CD4-positive, alpha-beta T cell treated with Interleukin-6 for 4 hours (primary cell): ENCODE measurements around the gene SLC5A12.

ENCODE experiments used
- DNase-seq: peaks from one replicate; pipeline ENCODE4 v3.0.0-alpha.2; 2020; ENCODE audit warnings: mixed read lengths

SLC5A12 gene, protein sequence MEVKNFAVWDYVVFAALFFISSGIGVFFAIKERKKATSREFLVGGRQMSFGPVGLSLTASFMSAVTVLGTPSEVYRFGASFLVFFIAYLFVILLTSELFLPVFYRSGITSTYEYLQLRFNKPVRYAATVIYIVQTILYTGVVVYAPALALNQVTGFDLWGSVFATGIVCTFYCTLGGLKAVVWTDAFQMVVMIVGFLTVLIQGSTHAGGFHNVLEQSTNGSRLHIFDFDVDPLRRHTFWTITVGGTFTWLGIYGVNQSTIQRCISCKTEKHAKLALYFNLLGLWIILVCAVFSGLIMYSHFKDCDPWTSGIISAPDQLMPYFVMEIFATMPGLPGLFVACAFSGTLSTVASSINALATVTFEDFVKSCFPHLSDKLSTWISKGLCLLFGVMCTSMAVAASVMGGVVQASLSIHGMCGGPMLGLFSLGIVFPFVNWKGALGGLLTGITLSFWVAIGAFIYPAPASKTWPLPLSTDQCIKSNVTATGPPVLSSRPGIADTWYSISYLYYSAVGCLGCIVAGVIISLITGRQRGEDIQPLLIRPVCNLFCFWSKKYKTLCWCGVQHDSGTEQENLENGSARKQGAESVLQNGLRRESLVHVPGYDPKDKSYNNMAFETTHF

DNA sequence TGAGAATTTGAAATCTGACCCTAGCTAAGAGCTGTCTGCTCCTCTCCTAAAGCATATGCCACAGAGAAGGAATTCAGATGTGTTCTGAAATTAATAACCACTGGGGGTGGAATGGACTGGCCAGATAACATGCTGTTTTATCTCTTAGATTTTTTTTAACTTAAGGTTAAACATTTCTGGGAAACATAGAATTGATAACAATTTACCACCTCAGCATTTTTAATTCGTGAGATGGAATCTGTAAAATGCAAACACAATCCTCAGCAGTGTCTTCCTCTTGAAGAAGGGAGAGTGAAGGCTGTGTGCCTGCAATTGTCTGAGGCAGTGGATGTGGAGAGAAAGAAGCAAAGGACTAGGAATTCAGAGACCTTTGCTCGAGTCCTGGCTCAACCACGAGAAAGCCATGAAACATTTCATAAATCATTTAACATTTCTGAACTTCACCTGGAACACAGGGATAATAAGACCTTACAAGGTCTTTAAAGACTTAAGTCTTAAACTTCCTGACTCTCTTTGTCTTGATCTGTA is at the start of gene SLC5A12:
TSS of gene SLC5A12 (minus strand) at position 113 of the 528 bp plus-strand sequence. CDS start 346 bp downstream, outside the sequence.
- no peak for DNase-seq

DNA sequence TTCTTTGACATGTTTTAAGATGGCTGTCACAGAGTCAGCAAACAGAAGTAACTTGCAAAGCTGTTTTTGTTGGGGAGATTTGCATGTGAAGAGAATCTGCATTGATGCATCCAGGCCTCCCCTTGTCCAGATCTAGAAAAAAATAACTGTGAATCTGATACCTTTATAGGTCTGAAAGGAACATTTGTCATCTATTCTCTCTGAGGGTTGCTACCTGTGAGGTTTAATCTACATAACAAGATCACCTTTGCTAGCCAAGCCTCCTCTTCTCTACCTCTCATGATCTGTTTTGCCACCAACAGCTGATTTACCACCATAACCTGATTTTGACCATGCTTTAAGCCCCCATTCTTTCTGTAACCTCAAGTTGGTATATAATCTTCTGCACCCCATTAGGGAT is 47.2 kb upstream of the SLC5A12 start:
- DNase-seq = no peak

DNA sequence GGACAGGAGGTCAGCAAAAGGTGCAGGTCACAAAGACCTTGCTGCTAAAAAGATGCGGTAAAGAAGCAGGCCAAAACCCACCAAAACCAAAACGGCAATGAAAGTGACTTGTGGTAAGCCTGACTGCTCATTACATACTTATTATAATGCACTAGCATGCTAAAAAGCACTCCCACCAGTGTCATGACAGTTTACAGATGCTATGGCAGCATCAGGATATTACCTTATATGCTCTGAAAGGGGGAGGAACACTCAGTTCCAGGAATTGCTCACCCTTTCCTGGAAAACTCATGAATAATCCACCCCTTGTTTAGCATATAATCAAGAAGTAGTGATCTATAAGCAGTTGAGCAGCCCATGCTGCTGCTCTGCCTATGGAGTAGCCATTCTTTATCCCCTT is 45.2 kb upstream of the SLC5A12 start:
- no peak for DNase-seq

DNA sequence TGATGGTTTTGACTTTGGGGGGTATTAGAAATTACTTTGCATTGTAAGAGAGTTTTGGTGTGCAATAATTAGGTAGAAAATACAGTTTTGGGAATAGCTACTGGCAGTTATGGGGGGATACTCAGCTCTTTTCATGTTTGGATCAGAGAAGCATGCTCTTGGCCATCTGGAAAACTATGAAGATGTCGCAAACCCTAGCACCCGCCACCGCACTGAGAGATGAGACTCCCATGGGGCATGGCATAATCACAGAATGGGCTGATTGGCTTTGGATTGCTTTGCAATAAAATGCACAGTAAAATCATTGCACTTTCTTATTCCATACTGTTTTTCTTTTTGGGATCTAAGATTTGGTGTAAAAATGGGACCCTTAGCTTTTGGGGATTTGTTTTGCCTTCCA is 43.5 kb upstream of the SLC5A12 start:
- no peak for DNase-seq

DNA sequence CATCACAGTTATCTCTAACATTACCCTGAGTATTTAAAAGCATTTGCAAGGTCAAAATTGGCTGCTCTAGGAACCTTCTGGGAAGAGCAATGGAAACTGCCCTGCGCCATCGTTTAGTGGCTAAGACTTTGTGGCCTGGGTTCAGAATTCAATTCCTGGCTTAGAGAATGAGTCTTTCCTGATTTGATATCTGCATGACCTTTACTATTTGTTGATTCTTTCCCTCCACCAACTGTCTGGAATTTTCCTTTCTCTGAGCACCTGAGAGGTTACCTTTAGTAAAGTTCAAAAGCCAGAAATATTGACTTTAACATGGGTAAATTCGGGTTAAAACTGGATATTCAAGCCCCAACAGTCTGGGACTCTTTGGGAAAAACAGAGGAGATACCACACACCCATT is 43.0 kb upstream of the SLC5A12 start:
- DNase-seq = no peak

DNA sequence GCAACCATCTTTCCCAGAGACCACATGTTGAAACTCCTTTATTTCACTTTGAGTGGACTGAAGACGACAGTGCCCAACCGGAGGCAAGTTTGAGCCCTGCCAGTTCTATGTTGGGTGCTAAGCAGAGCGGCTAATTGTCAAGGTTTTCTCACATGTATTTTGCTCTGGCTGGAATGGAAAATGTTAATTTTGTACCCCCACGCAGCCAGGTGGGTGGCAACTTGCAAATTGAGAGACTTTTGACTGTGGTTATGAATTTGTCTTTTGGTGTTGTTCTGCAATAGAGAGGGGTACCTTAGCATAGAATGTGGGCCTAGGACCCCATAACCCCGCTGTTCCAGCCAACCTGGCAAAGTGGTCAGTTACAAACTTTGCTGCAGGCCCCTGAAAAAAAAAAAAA is 42.5 kb upstream of the SLC5A12 start:
- no peak for DNase-seq

DNA sequence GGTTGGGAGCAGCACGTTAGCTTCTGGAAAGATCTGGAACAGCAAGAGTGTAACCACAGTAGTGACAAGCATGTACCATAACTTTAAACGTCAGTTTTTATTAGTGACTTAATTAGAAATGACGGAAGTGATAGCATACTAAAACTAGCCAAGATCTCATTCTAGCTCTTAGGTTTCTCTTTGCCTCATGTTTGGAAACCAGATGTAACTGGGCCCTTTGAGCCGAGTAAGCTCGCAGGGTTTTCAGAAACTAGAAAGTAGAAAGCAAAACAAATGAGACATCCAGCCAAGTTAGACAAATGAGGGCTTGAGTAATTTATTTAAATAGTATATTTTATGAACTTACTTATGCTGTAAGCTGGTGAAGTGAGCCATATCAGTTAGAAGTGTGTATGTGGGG is 40.2 kb upstream of the SLC5A12 start:
- no peak for DNase-seq

DNA sequence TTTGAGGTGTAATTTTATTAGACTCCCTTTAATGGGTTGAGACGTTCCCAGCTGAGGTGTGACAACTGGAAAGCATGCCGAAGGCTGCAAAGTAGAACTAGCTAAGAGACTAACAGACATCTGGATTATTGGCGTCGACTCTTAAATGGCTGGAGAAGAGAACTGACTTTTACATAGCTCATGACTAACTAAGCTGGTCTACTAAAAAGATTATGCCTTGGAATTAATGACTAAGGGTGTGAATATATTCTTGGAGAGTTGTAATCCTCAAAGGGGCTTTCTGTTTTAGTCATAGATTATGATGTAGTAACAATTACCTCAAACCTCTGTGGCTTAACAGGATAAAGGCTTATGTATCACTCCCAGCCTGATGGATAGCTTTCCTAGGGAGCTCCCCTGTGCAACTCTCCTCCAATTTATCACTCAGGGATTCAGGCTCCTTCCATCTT is 39.5 kb upstream of the SLC5A12 start:
- DNase-seq = no peak

DNA sequence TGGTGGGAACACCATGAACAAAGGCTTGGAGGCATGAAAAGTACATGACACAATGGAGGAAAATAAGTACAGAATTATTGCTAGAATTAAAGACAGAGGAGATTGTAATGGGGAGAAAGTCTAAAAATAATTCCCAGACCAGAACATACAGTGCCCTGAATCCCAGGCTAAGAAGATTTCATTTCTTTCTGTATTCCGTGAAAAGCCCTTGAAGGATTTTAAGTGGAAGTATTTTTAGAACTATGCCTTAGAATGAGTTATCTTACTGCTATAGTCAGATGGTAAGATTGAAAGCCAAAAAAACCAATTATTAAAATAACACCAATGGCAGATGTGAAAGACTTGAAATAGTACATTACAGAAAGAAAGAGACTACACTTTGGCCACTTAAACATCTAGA is 36.1 kb upstream of the SLC5A12 start:
- no peak for DNase-seq

DNA sequence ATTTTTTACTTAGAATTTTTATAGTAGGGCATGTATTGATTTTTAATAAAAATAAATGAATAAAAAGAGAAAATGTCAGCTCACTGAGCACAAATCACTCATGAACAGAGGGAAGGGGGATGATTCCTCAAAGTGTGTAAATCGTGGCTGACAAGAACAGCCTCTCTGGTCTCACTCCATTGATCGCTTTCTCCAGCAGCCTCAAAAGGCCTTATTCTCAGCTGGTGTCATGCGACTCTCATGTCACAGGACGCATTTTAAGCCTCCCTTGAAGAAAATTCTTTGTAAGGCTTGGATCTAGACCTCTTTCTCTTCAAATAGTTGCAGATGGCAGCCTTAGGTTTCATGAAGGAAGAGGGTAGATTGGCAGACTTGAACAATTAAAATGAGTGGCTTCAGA is 33.9 kb upstream of the SLC5A12 start:
- DNase-seq = no peak

DNA sequence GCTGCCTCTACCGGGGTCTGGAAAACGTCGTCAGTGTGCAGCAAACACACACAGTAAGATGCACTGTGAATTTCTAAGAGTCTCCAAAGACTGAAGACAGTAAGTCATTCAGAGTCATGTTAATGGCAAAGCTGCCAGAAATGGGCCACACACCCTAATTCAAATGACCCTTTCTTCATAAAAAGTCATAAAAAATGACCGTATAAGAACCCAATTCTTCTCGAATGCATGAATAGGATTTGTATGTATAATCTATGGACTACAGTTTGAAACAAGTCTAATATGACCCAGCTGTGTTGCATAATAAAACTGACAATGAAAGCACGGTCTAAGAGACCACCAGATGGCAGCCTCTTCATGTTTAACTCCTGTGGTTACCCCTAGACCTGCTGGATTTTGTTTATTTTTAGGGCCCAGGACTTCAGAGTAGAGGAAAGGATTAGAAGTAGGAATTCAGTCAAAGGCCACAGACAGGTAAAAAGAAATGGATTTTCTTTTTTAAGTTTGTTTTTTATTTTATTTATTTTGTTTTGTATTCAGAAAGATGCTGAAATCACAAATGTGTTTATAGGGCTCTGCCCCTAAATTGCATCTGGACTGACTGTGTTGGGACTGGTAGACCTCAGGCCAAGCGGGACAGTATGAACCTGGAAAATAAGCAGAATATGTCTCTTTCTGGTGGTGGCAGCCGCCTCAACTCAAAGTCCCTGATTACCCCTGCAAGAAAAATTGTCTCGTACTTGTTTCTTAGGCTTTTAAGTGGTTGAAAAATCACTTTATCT is 32.1 kb upstream of the SLC5A12 start:
- no peak for DNase-seq

DNA sequence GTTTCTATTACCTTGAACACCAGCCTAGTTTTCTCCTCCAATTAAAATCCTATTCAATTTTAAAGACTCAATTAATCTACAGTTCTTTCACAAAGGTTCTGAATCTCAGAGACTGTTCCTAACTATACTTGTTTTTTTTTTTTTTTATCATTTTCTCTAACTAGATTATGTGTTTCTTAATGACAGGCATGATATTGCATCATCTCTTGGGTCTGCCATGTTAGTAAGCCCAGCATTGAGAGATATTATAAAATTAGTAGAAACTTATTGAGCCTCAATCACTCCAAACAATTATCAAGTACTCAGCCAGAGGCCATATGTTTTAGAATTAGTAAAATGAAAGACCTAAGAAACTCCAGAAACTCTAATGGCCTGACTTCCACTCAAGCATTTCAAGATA is 28.1 kb upstream of the SLC5A12 start:
- DNase-seq = no peak

DNA sequence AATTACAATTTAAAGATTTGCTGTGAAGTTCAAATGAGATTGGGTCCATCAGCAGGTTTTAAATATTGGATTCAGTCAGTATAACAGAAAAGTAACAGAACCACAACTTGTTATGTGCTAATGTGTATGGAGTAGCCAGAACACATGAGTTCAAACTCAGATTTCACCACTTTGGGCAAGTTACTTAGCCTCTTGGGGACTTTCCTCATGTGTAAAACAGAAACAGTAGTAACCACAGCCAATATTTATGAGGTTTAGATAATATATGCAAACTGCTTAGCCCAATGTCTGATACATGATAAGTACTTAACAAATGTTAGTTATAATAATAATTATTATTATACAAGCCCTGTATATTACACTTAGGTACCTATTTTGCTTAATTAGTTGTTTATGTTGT is 21.8 kb upstream of the SLC5A12 start:
- DNase-seq = no peak

DNA sequence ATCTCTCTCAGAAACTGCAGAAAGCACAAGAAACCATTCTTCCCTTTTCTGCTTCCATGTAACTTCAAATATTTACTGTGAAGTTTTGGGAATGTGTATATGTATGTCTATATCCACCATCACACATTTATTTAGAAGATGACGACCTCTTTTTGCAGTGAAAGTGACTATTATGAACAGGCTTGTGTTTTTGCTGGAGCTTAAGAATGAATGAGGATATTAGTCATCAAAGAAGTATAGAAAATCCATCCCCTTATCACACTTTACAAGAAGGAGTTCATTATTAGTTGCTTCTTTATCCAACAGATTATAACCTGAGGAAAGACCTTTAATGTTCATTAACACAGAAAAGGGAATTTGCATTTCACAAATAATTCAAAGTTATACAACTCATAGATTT is 21.1 kb upstream of the SLC5A12 start:
- DNase-seq = no peak

DNA sequence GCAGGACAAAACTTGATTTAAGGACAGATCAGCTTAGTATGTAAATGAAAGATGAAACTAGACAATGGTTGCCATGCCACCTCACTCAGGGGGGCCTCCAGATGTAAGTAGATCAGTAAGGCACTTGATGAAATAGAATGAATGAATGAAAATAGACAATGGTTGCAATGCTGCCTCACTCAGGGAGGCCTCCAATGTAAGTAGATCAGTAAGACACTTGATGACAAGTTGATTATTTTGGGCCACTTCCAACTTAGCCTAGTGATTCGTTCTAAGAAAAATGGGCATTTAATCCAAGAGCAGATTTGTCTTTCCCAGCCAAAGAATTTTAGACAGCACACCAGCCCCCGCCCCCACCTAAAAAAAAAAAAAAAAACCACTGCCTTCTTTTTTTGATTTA is 19.2 kb upstream of the SLC5A12 start:
- DNase-seq = no peak

DNA sequence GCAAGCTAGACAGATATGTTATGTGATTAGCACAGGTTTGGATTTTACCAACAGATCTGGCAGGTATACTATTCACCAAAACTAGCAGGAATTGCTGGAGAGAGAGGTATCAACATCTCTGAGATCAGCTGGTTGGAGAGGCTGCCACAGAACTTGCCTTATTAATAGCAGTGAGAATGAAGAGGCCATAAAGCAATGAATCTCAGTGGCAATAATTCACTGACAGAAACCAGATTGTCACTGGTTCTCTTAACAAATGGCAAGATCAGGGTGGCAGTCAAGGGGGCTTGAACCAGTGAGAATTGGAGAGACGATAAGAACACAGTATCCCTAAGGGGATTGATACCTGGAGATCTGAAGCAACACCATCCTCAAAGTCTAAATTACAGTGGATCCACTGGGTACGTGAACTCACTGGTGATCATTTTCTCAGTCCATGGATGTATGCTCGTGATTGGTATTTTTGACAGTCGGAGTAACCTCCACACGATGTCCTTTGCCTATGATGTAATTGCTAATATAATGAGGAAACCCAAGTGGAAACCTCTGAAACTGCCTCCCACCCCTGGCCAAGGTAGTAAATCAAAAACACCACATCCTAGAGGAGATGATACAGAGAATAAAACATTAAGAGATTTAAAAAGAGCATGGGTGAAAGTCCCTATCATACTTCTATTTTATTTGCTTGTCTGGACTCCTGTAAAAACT is 17.7 kb upstream of the SLC5A12 start:
- DNase-seq = no peak

DNA sequence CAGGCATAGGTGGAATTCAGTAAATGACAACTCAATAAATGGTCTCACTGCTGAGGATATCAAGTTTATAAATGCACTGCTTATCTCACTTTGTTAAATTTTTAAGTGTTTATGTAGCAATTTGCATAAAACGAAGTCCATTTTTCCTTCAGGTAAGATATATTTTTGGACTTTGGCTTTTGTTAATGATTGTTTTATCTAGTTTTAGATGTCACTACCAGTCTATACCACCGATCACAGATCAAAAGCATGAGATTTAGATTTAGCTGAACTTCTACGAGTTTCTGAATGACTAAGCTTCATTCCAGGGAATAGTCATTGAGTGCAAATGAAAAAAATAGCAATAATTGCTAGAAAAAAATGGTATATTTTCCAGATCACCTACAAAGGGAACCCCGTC is 12.8 kb upstream of the SLC5A12 start:
- no peak for DNase-seq

DNA sequence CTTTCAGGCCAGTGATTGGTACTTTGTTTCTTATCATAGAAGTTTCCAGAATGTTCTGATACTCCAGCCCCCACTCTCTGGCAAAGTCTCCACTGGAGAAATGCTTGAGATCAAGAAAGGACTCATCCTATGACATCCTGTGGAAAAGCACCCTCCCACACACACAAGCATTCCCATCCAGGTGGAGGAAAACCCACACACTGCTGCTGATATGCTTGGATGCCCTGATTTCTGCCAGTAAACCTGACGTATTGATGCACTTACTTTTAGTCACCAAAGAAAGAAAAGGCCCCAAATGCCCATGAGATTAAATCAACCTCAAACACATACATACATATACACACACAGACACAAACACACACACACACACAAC is 9.2 kb upstream of the SLC5A12 start:
- no peak for DNase-seq

DNA sequence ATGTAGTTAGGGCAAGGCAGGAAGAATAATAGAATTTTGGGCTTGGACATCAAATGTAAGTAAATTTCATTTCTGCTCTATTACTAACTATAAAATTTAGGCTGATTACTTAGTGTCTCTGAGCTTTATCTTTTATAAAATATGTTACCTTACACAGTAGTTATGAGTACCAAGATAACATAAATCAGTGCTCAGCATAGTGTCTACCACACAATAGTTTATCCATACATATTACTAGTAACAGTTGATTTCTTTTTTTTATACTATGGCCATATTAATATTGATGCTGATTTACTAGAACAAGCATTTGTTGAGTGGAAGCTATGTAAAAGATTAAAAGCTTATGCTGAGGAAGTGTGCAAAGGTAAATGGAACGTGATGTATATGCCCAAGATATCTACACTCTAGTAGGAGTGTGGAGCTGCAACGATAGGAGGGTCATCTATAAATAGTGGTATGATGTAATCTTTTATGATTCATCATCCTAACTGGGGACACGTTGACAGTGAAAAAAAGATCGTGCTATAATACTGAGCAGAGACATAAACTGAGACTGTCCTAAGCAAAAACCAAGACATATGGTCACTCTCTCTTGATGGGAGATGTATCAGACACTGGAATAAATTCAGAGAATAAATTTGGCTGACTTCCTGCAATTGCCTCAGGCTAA is 8.7 kb upstream of the SLC5A12 start:
- no peak for DNase-seq

DNA sequence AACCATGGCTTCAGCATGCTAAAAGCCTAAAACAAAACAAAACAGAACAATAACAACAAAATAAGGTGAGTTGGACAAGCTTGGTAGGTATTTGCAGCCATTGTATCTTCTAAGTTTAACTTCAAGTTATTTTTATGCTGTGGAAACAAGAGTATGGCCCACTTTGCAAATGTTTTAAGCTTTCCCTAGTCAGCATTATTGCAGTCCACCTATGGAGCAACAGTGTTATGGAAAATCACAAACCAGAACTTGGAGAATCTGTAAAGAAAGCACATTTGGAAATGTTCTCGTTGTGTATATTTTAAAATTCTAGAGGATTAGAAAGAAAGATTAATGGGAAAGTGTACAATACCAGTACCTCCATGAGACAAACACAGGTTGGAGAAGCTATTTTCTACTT is 7.4 kb upstream of the SLC5A12 start:
- DNase-seq = no peak

DNA sequence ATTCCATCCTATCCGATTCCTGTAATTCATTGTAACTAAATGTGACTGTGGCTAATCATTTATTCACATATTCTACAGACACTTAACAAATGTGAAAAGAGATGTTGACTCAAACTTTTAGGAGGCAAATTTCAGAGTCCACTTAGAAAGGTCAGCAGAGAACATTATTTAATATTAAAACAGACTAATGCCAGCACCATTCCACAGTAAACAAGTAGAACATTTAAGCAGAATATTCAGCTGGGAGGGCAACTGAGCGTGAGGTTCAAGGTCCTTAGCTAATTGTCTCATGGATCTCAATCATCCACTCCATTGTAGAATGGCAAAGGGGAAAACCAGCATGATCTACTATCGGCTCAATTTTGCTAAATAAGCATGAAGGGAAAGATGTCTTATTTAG is 5.1 kb upstream of the SLC5A12 start:
- DNase-seq = no peak

DNA sequence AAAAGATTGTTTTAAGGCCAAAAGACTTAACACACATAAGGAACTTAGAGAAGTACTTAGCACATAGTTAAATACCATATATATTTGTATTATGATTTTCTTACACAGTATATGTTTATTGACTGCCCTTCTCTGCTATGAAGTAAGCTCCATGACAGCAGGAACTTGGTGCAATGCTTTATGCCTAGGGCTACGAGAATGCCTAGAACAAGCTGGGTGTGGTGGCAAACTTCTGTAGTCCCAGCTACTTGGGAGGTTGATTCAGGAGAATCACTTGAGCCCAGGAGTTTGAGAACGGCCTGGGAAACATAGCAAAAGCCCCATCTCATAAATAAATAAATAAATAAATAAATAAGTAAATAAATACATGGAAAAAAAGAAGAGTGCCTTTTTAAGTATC is 1.9 kb downstream of the SLC5A12 start:
- DNase-seq = no peak
